Esophagus muscularis mucosa (tissue), 3 donors: ENCODE data around the gene ZNF831.

Source experiments
- POLR2A ChIP-seq: fragments of 450-650 bp; IDR thresholded peaks from one replicate; pipeline ENCODE4 v1.6.1; 2017; ENCODE audit warnings: antibody characterized with exemption, moderate library complexity, mild to moderate bottlenecking, low read depth
- TF ChIP-seq, protein P1 (sequence below), 3 experiments: fragments of 200-600 bp in 2 of 3; fragments of 450-650 bp in 1 of 3; sonication (generic) in 2 of 3; IDR thresholded peaks; one replicate each; pipeline ENCODE4 v1.5.1; 2017 to 2019; ENCODE audit warnings: antibody characterized with exemption in 3 of 3, mild to moderate bottlenecking in 2 of 3, moderate library complexity in 1 of 3

DNA sequence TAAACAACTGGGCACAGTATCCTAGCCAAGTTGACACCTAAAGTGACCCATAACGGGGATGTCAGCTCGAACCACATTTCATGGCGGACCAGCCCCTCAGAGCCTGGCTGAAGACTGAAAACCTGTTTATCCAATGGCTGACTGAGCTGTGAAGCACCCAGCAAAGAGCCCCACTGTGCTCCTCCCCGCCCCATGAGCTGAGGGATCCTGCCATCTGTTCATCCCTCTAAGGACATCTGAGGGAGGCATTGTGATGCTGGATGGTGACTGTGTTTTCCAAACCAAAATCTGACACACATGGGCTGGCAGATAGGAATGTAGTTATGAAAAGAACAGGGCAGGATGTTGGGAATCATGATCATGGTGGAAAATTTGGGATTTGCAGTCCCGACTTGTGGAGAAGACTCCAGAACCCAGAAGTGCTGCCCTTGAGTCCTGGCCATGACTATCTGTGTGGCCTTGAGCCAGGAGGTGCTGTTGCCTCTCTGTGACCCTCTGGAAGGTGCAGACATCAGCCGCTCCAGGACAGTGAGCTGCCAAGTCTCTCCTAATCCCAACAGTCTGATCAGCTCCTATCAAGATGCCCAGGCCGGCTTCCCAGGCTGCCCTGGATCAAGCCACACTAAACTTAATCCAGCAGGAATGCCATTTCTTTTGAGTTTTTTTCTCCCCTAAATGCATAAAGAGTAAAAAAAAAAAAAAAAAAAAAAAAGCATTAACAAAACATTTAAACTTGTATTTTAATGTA, 142.5 kb downstream of the ZNF831 start:
- TF ChIP-seq, protein P1, sequence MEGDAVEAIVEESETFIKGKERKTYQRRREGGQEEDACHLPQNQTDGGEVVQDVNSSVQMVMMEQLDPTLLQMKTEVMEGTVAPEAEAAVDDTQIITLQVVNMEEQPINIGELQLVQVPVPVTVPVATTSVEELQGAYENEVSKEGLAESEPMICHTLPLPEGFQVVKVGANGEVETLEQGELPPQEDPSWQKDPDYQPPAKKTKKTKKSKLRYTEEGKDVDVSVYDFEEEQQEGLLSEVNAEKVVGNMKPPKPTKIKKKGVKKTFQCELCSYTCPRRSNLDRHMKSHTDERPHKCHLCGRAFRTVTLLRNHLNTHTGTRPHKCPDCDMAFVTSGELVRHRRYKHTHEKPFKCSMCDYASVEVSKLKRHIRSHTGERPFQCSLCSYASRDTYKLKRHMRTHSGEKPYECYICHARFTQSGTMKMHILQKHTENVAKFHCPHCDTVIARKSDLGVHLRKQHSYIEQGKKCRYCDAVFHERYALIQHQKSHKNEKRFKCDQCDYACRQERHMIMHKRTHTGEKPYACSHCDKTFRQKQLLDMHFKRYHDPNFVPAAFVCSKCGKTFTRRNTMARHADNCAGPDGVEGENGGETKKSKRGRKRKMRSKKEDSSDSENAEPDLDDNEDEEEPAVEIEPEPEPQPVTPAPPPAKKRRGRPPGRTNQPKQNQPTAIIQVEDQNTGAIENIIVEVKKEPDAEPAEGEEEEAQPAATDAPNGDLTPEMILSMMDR (IDR thresholded peaks at IDR 0.05): no peak
- TF ChIP-seq POLR2A: no peak
